Measurements from ENCODE around the gene NHSL1.

The NHSL1 gene

GRCh38 chr6:138440296-138440695 is 59.0 kb downstream of the NHSL1 start:
- no peak for DNase-seq (ENCODE audit: low read depth)
- TF ChIP-seq CTCF (conservative IDR thresholded peaks at IDR 0.05; ENCODE audit: low read depth, low read length): no peak
- no peak overlapping the region for H3K4me3 ChIP-seq (ENCODE audit: low read length)

GRCh38 chr6:138439546-138439945 is 59.7 kb downstream of the NHSL1 start:
- no peak overlapping the region for H3K4me3 ChIP-seq (ENCODE audit: low read length)
- no peak for TF ChIP-seq CTCF (conservative IDR thresholded peaks at IDR 0.05; ENCODE audit: low read depth, low read length)
- no peak for DNase-seq (ENCODE audit: low read depth)

GRCh38 chr6:138434925-138435324 is 64.4 kb downstream of the NHSL1 start:
- no peak for TF ChIP-seq CTCF (conservative IDR thresholded peaks at IDR 0.05; ENCODE audit: low read depth, low read length)
- no peak overlapping the region for H3K4me3 ChIP-seq (ENCODE audit: low read length)
- DNase-seq (ENCODE audit: low read depth): no peak

- no peak for TF ChIP-seq CTCF (conservative IDR thresholded peaks at IDR 0.05; ENCODE audit: low read depth, low read length)
- H3K4me3 ChIP-seq (ENCODE audit: low read length): no peak overlapping the region
- DNase-seq (ENCODE audit: low read depth): no peak
Observed at GRCh38 chr6:138434096-138434495, 65.2 kb downstream of the NHSL1 start.

GRCh38 chr6:138432063-138432356 is 67.3 kb downstream of the NHSL1 start:
- TF ChIP-seq CTCF (conservative IDR thresholded peaks at IDR 0.05; ENCODE audit: low read depth, low read length): no peak
- no peak for DNase-seq (ENCODE audit: low read depth)
- no peak overlapping the region for H3K4me3 ChIP-seq (ENCODE audit: low read length)

GRCh38 chr6:138431256-138432062 is 67.8 kb downstream of the NHSL1 start:
- DNase-seq (ENCODE audit: low read depth): no peak
- no peak overlapping the region for H3K4me3 ChIP-seq (ENCODE audit: low read length)
- TF ChIP-seq CTCF (conservative IDR thresholded peaks at IDR 0.05; ENCODE audit: low read depth, low read length): no peak

GRCh38 chr6:138430361-138431145 is 68.7 kb downstream of the NHSL1 start:
- H3K4me3 ChIP-seq (ENCODE audit: low read length): no peak overlapping the region
- no peak for DNase-seq (ENCODE audit: low read depth)
- no peak for TF ChIP-seq CTCF (conservative IDR thresholded peaks at IDR 0.05; ENCODE audit: low read depth, low read length)

Data from retinal pigment epithelial cell (primary cell).